HCT116 (cell line): Measurements from ENCODE around the gene INSRR. TPM values are rescaled to one million over a fixed set of nuclear protein-coding genes. Genes with fewer than 3 reads are reported as not detected.

ENCODE experiments used
- ATAC-seq: fragments of 200-7000 bp; cut with Tn5 transposase; 2 replicates; pipeline ENCODE4 v1.9.1; 2020; ENCODE audit warnings: mild to moderate bottlenecking, moderate library complexity
- BruUV-seq: library from RNA; stranded (reverse); fragments of 400-500 nt; replicated peaks from 2 replicates; lab custom pipeline; 2021; lab: Mats Ljungman, UMichigan
- CTCF ChIA-PET: fragments of 300-600 bp; sonication (Branson Sonifier 250); formaldehyde crosslinking; loops from one replicate; lab custom pipeline; 2021; ENCODE audit warnings: antibody characterized with exemption; lab: Charles Lee
- POLR2A ChIA-PET: fragments of 300-600, 350-600 bp; sonication (Branson Sonifier 250); formaldehyde crosslinking; loops from one replicate; lab custom pipeline; 2021; ENCODE audit warnings: antibody characterized with exemption; lab: Charles Lee
- RAD21 ChIA-PET, 2 experiments: fragments of 300-600 bp; sonication (Branson Sonifier 250); formaldehyde crosslinking; loops; one replicate each; lab custom pipeline; 2023; ENCODE audit warnings: low total read pairs in 2 of 2; ENCODE audit not compliant: uncharacterized antibody in 2 of 2, unreplicated experiment in 2 of 2, low non-redundant PET in 1 of 2; lab: Charles Lee
- DNase-seq: peaks from one replicate; pipeline ENCODE4 v3.0.0-alpha.2; 2010; ENCODE audit warnings: low read depth, low spot score
- H2AFZ ChIP-seq: fragments of 200-600 bp; shearing (Covaris generic), sonication (generic); 2 replicates; pipeline ENCODE4 v1.6.1; 2017; ENCODE audit warnings: low read depth, mixed run types, mixed read lengths, antibody characterized with exemption, low read length; ENCODE audit not compliant: poor library complexity, severe bottlenecking
- H3K27ac ChIP-seq: 2 replicates; pipeline ENCODE4 v1.5.1; 2012; ENCODE audit warnings: low read depth, low read length
- H3K27me3 ChIP-seq: fragments of 200-600 bp; sonication (generic); 2 replicates; pipeline ENCODE4 v1.6.1; 2016; ENCODE audit warnings: mixed run types, low read length, mixed read lengths; ENCODE audit not compliant: insufficient read depth
- H3K36me3 ChIP-seq, 2 experiments: fragments of 200-500 bp in 1 of 2; fragments of 200-600 bp in 1 of 2; sonication (Bioruptor generic) in 1 of 2; sonication (generic) in 1 of 2; 2 replicates each; pipeline versions ENCODE4 v1.5.1 to v1.6.1; 2014 to 2016; ENCODE audit warnings: low read length in 2 of 2, inconsistent platforms in 1 of 2, mixed read lengths in 1 of 2, mixed run types in 1 of 2; ENCODE audit not compliant: insufficient read depth in 2 of 2, control insufficient read depth in 1 of 2
- H3K4me1 ChIP-seq, 2 experiments: fragments of 200-600 bp in 1 of 2; sonication (generic) in 1 of 2; 2 replicates each; pipeline versions ENCODE4 v1.5.1 to v1.6.1; 2012 to 2017; ENCODE audit warnings: low read length in 2 of 2, inconsistent platforms in 1 of 2, mild to moderate bottlenecking in 1 of 2, mixed read lengths in 1 of 2, mixed run types in 1 of 2, moderate library complexity in 1 of 2; ENCODE audit not compliant: insufficient read depth in 2 of 2, control insufficient read depth in 1 of 2
- H3K4me2 ChIP-seq: fragments of 200-600 bp; sonication (generic); 2 replicates; pipeline ENCODE4 v1.6.1; 2017; ENCODE audit warnings: mixed run types, low read length, mixed read lengths
- H3K4me3 ChIP-seq, 2 experiments: fragments of 200-600 bp in 1 of 2; sonication (generic) in 1 of 2; replicated peaks in 1 of 2; 2 replicates each; pipeline ENCODE4 v1.5.1; 2011 to 2016; ENCODE audit warnings: low read length in 2 of 2, control low read depth in 1 of 2, low read depth in 1 of 2, mild to moderate bottlenecking in 1 of 2, mixed read lengths in 1 of 2, mixed run types in 1 of 2
- H3K79me2 ChIP-seq: fragments of 200-600 bp; sonication (generic); 2 replicates; pipeline ENCODE4 v1.6.1; 2017; ENCODE audit warnings: mild to moderate bottlenecking, mixed run types, low read length, moderate library complexity, mixed read lengths; ENCODE audit not compliant: insufficient read depth
- H3K9ac ChIP-seq: fragments of 200-600 bp; sonication (generic); 2 replicates; pipeline ENCODE4 v1.6.1; 2016; ENCODE audit warnings: low read length, mixed read lengths
- H3K9me2 ChIP-seq: fragments of 200-600 bp; sonication (generic), shearing (Covaris generic); 2 replicates; pipeline ENCODE4 v1.6.1; 2017; ENCODE audit warnings: mixed run types, mild to moderate bottlenecking, moderate library complexity; ENCODE audit not compliant: insufficient read depth
- H3K9me3 ChIP-seq, 2 experiments: fragments of 200-500 bp in 1 of 2; fragments of 200-600 bp in 1 of 2; sonication (Bioruptor generic) in 1 of 2; sonication (generic) in 1 of 2; 2 replicates each; pipeline ENCODE4 v1.6.1; 2014 to 2017; ENCODE audit warnings: low read length in 2 of 2, mixed read lengths in 2 of 2, inconsistent platforms in 1 of 2, low read depth in 1 of 2, mild to moderate bottlenecking in 1 of 2, mixed run types in 1 of 2, moderate library complexity in 1 of 2; ENCODE audit not compliant: control insufficient read depth in 1 of 2, insufficient read depth in 1 of 2
- H4K20me1 ChIP-seq: fragments of 200-600 bp; sonication (generic), shearing (Covaris generic); 2 replicates; pipeline ENCODE4 v1.6.1; 2017; ENCODE audit warnings: mixed run types, mild to moderate bottlenecking, moderate library complexity; ENCODE audit not compliant: insufficient read depth
- CEBPB ChIP-seq: IDR thresholded peaks from 2 replicates; pipeline ENCODE4 v1.6.1; 2012; ENCODE audit warnings: low read depth
- MAX ChIP-seq: IDR thresholded peaks from 2 replicates; pipeline ENCODE4 v1.6.1; 2012
- REST ChIP-seq: IDR thresholded peaks from 2 replicates; pipeline ENCODE4 v1.6.1; 2012; ENCODE audit warnings: low read depth
- SRF ChIP-seq: IDR thresholded peaks from 2 replicates; pipeline ENCODE4 v1.6.1; 2012; ENCODE audit warnings: low read depth
- TCF7L2 ChIP-seq: IDR thresholded peaks from 2 replicates; pipeline ENCODE4 v1.7.0; 2011; ENCODE audit warnings: borderline replicate concordance, inconsistent platforms; ENCODE audit not compliant: insufficient read depth, insufficient read length; ENCODE audit errors: extremely low read depth
- YY1 ChIP-seq: IDR thresholded peaks from 2 replicates; pipeline ENCODE4 v1.6.1; 2011; ENCODE audit warnings: low read length, low read depth, moderate library complexity, mild to moderate bottlenecking; ENCODE audit not compliant: insufficient replicate concordance; ENCODE audit errors: extremely low read depth
- ZBTB33 ChIP-seq: IDR thresholded peaks from 2 replicates; pipeline ENCODE4 v1.6.1; 2011; ENCODE audit warnings: mild to moderate bottlenecking, low read length, moderate library complexity; ENCODE audit not compliant: insufficient replicate concordance; ENCODE audit errors: extremely low read depth
- intact Hi-C: fragments of 100-400 bp; cut with micrococcal nuclease; formaldehyde crosslinking; loops from 2 replicates; pipeline ENCODE4 v1.10.0; 2022
- total RNA-seq: library from RNA; stranded (reverse); gene quantifications from one replicate; pipeline ENCODE4 v1.2.1, GENCODE V29; 2021; ENCODE audit not compliant: unreplicated experiment

Gene INSRR
- total RNA-seq, 1 experiment from 2014 or later = not detected

GRCh38 chr1:156865258-156865657, 6.3 kb upstream of the INSRR start:
- TF ChIP-seq REST = no peak
- TF ChIP-seq MAX = no peak
- TF ChIP-seq TCF7L2 = no peak
- no peak for TF ChIP-seq SRF
- no peak for TF ChIP-seq CEBPB
- no peak for TF ChIP-seq ZBTB33
- TF ChIP-seq YY1 = no peak
- Histone ChIP-seq H3K36me3 (no peaks in the 10 kb centered on the region), H3K4me1 (peaks cover 3 to 11% of the 10 kb centered on the region in 2 experiments; a peak in 3 of 4 replicates), H3K9me3 (no peaks in the 10 kb centered on the region), H3K9ac (no peak overlapping the region), H3K27me3 (peaks cover 3% of the 10 kb centered on the region; the same call in 1 of the 2 replicates), H3K79me2 (no peaks in the 10 kb centered on the region), H3K4me2 (no peak overlapping the region), H3K27ac (no peak overlapping the region), H4K20me1 (no peaks in the 10 kb centered on the region), H3K9me2 (no peaks in the 10 kb centered on the region), H2AFZ (no peak overlapping the region), H3K4me3 (no peak overlapping the region)
- no peak for DNase-seq
- ATAC-seq = no peak
- no TSS peak for BruUV-seq
- POLR2A ChIA-PET = no interaction called here
- CTCF ChIA-PET = no interaction called here
- intact Hi-C loops = no loop called here
- RAD21 ChIA-PET = no interaction called here
